ENCODE data around the gene STIM1. TPM values are rescaled to one million over a fixed set of nuclear protein-coding genes. Genes with fewer than 3 reads are reported as not detected.

STIM1 gene
- total and polyA plus RNA-seq, 7 donors: 5.3 to 44.8 (median 29.3) TPM

- Histone ChIP-seq H3K27ac (no peak overlapping the region), H3K36me3 (peaks cover 0 to 26% (median 2%) of the 10 kb centered on the region in 4 donors), H3K4me3 (no peak overlapping the region), H3K27me3 (no peaks in the 10 kb centered on the region), H3K4me1 (peaks cover 0 to 11% (median 8%) of the 10 kb centered on the region in 4 donors), H3K9me3 (no peaks in the 10 kb centered on the region)
- TF ChIP-seq, protein P1, sequence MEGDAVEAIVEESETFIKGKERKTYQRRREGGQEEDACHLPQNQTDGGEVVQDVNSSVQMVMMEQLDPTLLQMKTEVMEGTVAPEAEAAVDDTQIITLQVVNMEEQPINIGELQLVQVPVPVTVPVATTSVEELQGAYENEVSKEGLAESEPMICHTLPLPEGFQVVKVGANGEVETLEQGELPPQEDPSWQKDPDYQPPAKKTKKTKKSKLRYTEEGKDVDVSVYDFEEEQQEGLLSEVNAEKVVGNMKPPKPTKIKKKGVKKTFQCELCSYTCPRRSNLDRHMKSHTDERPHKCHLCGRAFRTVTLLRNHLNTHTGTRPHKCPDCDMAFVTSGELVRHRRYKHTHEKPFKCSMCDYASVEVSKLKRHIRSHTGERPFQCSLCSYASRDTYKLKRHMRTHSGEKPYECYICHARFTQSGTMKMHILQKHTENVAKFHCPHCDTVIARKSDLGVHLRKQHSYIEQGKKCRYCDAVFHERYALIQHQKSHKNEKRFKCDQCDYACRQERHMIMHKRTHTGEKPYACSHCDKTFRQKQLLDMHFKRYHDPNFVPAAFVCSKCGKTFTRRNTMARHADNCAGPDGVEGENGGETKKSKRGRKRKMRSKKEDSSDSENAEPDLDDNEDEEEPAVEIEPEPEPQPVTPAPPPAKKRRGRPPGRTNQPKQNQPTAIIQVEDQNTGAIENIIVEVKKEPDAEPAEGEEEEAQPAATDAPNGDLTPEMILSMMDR (IDR thresholded peaks at IDR 0.05): no peak
- no peak for TF ChIP-seq POLR2A (IDR thresholded peaks at IDR 0.05)
- TF ChIP-seq POLR2AphosphoS5 (IDR thresholded peaks at IDR 0.05): no peak
- TF ChIP-seq EP300 (IDR thresholded peaks at IDR 0.05): no peak
- WGBS, 2 donors: 75 to 79% methylated on average over 1 of the region's 1 CpG
- no peak for DNase-seq
- intact Hi-C loops (cut with DNase I): no loop called here
These were observed 221.3 kb downstream of the STIM1 start for GRCh38 chr11:4076774-4077173.

GRCh38 chr11:4083198-4083597 lies 227.7 kb downstream of the STIM1 start:
- TF ChIP-seq, protein P1 (IDR thresholded peaks at IDR 0.05): no peak
- TF ChIP-seq EP300 (IDR thresholded peaks at IDR 0.05): no peak
- TF ChIP-seq POLR2AphosphoS5 (IDR thresholded peaks at IDR 0.05): no peak
- TF ChIP-seq POLR2A (IDR thresholded peaks at IDR 0.05): no peak
- DNase-seq: no peak
- Histone ChIP-seq H3K4me3 (no peak overlapping the region), H3K4me1 (no peaks in the 10 kb centered on the region), H3K27me3 (no peaks in the 10 kb centered on the region), H3K9me3 (no peaks in the 10 kb centered on the region), H3K27ac (no peak overlapping the region), H3K36me3 (peaks cover 6 to 67% (median 26%) of the 10 kb centered on the region in 4 donors)
- WGBS, 2 donors: 84 to 85% methylated on average over 9 of the region's 9 CpGs
- intact Hi-C loops (cut with DNase I): no loop called here

DNA sequence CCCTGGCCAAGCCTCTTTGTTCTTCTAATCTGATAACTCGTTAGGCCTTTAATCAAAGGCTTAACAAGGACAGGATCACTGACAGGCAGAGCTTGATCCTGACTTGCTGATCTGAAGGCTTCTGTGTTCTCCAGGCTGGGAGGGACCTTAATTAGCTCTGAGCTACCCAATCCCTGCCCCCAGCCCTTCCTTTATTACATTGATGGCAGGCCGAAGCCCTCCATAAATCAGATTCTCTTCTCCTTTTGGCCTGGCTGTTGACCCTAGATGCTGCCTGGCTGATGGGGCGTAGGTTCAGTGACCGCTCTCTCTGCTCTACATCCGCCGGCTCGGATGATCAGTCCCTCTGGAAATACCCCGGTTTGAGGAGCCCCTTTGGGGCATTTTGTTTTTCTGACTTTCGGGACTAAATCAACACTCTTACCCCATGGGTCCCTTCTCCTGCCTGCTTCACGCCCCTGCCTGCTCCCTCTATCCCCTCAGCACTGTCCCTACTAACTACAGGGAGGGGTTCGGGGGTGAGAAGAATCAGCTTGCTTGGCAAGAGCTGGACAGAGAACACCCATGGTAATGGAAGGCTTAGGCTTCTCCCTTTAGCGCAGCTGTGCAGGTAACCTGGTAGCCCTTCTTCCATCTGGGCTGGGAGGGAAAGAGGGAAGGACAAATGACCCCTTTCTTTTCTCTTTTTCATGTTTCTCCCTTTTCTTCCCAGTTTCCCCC lies 229.1 kb downstream of the STIM1 start:
- peaks cover 6 to 72% (median 26%) of the 10 kb centered on the region in 4 donors for H3K36me3 ChIP-seq
- 89 to 94% methylated on average over 12 of the region's 12 CpGs for WGBS, 2 donors
- no peaks in the 10 kb centered on the region for H3K9me3 ChIP-seq
- no peaks in the 10 kb centered on the region for H3K27me3 ChIP-seq
- no peak overlapping the region for H3K27ac ChIP-seq
- no peak overlapping the region for H3K4me3 ChIP-seq
- TF ChIP-seq POLR2A (IDR thresholded peaks at IDR 0.05): no peak
- no peaks in the 10 kb centered on the region for H3K4me1 ChIP-seq
- intact Hi-C loops (cut with DNase I): no loop called here
- no peak for DNase-seq

- Histone ChIP-seq H3K9me3 (no peaks in the 10 kb centered on the region), H3K4me1 (no peaks in the 10 kb centered on the region), H3K27me3 (no peaks in the 10 kb centered on the region), H3K27ac (no peak overlapping the region), H3K36me3 (peaks cover 6 to 78% (median 26%) of the 10 kb centered on the region in 4 donors), H3K4me3 (no peak overlapping the region)
- TF ChIP-seq, protein P1 (IDR thresholded peaks at IDR 0.05): no peak
- no peak for TF ChIP-seq POLR2AphosphoS5 (IDR thresholded peaks at IDR 0.05)
- no peak for TF ChIP-seq EP300 (IDR thresholded peaks at IDR 0.05)
- no peak for TF ChIP-seq POLR2A (IDR thresholded peaks at IDR 0.05)
- intact Hi-C loops (cut with DNase I): no loop called here
- DNase-seq: no peak
These were observed 230.1 kb downstream of the STIM1 start for GRCh38 chr11:4085575-4085974.

DNA sequence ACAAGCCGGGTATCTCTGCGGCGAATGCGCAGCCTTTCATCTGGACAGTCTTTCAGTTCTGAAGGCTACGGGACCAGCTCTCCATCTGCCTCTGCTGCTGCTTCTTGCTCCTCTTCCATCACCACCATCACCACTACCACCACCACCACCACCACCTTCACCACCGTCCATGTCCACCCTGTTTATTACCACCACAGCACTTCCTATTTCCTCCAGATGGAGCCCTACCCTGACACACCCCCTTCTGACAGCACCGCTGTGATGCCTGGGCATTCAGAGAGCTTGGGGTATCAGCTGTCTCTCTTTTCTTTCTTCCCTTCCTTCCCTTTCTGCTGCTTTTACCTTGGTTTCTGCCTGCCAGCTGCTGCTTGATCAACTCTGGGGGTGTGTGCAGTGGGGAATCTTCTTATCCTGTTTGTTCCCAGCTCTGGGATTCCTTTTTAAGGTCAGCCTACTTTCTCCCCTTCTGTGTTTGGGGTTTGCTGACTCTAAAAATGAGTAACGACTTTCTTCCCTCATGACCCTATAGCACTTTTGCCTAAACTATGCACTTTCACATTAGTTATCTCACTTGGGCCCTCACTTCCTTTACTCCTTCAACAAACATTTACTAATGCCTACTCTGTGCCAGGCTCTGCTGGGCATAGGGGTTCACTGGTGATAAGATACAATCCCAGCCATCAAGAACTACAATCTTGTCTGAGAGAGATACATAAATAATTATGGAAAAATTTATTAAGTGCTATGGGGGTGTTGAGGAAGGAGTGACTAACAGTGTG lies 231.3 kb downstream of the STIM1 start:
- TF ChIP-seq POLR2A (IDR thresholded peaks at IDR 0.05) (no peak), POLR2AphosphoS5 (IDR thresholded peaks at IDR 0.05) (no peak), EP300 (IDR thresholded peaks at IDR 0.05) (no peak)
- TF ChIP-seq, protein P1 (IDR thresholded peaks at IDR 0.05): no peak
- intact Hi-C loops (cut with DNase I): no loop called here
- no peaks in the 10 kb centered on the region for H3K4me1 ChIP-seq
- no peak overlapping the region for H3K27ac ChIP-seq
- peaks cover 6 to 76% (median 29%) of the 10 kb centered on the region in 4 donors for H3K36me3 ChIP-seq
- no peak for DNase-seq
- no peak overlapping the region for H3K4me3 ChIP-seq
- H3K27me3 ChIP-seq: no peaks in the 10 kb centered on the region
- no peaks in the 10 kb centered on the region for H3K9me3 ChIP-seq
- WGBS, 2 donors: 82 to 88% methylated on average over 8 of the region's 8 CpGs

All from sigmoid colon (tissue), 7 donors.